Ishikawa (cell line): Measurements from ENCODE around the gene PPP2R2C.

Experiments used
- EP300 ChIP-seq: IDR thresholded peaks from 2 replicates; pipeline ENCODE4 v1.6.1; 2012; ENCODE audit warnings: borderline replicate concordance
- RAD21 ChIP-seq: IDR thresholded peaks from 2 replicates; pipeline ENCODE4 v1.6.1; 2012; ENCODE audit warnings: low read depth
- YY1 ChIP-seq: IDR thresholded peaks from 2 replicates; pipeline ENCODE4 v1.6.1; 2012; ENCODE audit warnings: low read depth

DNA sequence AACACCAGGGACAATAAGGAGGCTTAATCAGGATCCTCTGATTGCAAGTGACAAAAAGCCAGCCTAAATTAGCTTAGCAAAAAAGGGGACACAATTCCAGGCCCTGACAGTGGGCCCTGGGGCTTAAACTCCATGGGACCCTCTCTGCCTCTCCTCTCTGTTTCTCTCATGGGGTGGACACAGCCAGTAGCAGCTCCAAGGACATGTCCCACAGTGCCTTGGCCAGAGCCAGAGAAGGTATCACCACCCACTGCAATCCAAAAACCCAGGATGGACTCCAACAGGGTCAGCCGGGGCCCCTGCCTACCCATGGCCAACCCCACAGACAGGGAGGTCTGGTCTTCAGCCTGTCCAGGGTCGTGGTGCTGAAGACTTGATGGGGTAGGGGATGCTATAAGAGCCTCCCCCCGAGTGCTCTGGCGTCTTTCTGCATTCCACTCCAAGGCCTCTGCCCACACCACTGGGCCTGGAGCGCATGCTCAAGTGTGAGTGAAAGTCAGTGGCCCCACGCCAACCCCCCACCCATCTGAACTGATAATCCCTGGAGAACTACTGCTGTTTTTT is 19.7 kb upstream of the PPP2R2C start:
- TF ChIP-seq YY1 = no peak
- TF ChIP-seq RAD21 = no peak
- no peak for TF ChIP-seq EP300
